Osteocyte (in vitro differentiated cells): Measurements from ENCODE around the gene ADAM29. TPM values are rescaled to one million over a fixed set of nuclear protein-coding genes. Genes with fewer than 3 reads are reported as not detected.

Experiments used
- DNase-seq: peaks from one replicate; pipeline ENCODE4 v3.0.0; 2021; ENCODE audit warnings: mixed read lengths; ENCODE audit not compliant: unreplicated experiment; ENCODE audit errors: extremely low spot score
- H3K27ac Mint-ChIP-seq: one replicate; pipeline ENCODE4 v1.8.0; 2021; ENCODE audit warnings: mild to moderate bottlenecking, mixed read lengths; ENCODE audit not compliant: unreplicated experiment
- H3K27me3 Mint-ChIP-seq: one replicate; pipeline ENCODE4 v1.8.0; 2021; ENCODE audit warnings: mixed read lengths; ENCODE audit not compliant: unreplicated experiment
- H3K36me3 Mint-ChIP-seq: one replicate; pipeline ENCODE4 v1.8.0; 2021; ENCODE audit warnings: mixed read lengths; ENCODE audit not compliant: unreplicated experiment
- H3K4me1 Mint-ChIP-seq: one replicate; pipeline ENCODE4 v1.8.0; 2021; ENCODE audit warnings: mixed read lengths; ENCODE audit not compliant: unreplicated experiment
- H3K4me3 Mint-ChIP-seq: one replicate; pipeline ENCODE4 v1.8.0; 2021; ENCODE audit warnings: mild to moderate bottlenecking, moderate library complexity, mixed read lengths; ENCODE audit not compliant: unreplicated experiment
- H3K9me3 Mint-ChIP-seq: one replicate; pipeline ENCODE4 v1.8.0; 2021; ENCODE audit warnings: mixed read lengths; ENCODE audit not compliant: unreplicated experiment
- total RNA-seq: library from RNA; stranded (reverse); gene quantifications from 2 replicates; pipeline ENCODE4 v1.2.1, GENCODE V29; 2021
- TF ChIP-seq, protein P1 (sequence below): fragments of 200-600 bp; sonication (generic); IDR thresholded peaks from 2 replicates; pipeline ENCODE4 v1.5.0; 2021; ENCODE audit warnings: antibody characterized with exemption, mild to moderate bottlenecking, moderate library complexity

The ADAM29 gene
- total RNA-seq, 1 donor from 2014 or later: not detected

DNA sequence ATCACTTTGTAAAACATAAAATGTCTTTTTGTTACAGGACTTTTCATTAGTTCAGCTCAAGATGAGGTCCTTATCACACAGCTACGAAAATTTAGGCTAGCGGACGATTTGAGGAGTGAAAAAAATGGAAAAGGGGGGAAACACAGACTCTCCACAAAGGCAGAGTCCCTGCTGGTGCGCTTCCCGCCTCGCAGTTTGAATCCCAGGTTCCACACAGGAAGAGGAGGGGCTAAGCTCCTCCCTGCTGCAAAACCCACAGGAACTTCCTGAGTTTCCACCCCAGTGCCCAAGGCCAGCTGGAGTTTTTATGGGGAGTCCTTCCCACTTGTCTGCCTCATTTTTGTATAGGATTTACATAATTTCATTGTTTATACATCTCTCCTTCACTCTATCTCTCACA, 11.2 kb downstream of the ADAM29 start:
- no peaks in the 10 kb centered on the region for H3K4me1 Mint-ChIP-seq
- H3K4me3 Mint-ChIP-seq: no peak overlapping the region
- DNase-seq: no peak
- TF ChIP-seq, protein P1, sequence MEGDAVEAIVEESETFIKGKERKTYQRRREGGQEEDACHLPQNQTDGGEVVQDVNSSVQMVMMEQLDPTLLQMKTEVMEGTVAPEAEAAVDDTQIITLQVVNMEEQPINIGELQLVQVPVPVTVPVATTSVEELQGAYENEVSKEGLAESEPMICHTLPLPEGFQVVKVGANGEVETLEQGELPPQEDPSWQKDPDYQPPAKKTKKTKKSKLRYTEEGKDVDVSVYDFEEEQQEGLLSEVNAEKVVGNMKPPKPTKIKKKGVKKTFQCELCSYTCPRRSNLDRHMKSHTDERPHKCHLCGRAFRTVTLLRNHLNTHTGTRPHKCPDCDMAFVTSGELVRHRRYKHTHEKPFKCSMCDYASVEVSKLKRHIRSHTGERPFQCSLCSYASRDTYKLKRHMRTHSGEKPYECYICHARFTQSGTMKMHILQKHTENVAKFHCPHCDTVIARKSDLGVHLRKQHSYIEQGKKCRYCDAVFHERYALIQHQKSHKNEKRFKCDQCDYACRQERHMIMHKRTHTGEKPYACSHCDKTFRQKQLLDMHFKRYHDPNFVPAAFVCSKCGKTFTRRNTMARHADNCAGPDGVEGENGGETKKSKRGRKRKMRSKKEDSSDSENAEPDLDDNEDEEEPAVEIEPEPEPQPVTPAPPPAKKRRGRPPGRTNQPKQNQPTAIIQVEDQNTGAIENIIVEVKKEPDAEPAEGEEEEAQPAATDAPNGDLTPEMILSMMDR: no peak
- H3K27me3 Mint-ChIP-seq: peaks cover 13% of the 10 kb centered on the region
- H3K9me3 Mint-ChIP-seq: no peaks in the 10 kb centered on the region
- no peak overlapping the region for H3K27ac Mint-ChIP-seq
- no peaks in the 10 kb centered on the region for H3K36me3 Mint-ChIP-seq

DNA sequence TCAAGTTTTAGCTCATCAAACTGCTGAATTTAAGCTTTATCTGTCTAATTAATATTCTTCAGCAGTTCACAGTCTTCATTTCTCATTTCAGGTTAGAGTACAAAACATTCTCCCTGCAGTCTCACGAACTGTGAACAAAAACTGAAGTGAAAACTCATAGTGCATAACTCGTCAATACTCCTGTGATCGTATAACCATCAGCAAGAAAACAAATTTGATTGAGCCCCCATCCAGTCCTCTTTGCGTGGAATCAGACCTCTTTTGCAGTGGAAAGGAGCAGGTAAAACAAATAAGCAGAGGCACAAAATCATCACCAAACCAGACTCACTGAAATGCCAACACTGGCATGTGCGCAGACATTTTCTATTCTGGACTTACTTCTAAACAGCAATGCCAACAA, 12.7 kb downstream of the ADAM29 start:
- H3K9me3 Mint-ChIP-seq: no peaks in the 10 kb centered on the region
- H3K36me3 Mint-ChIP-seq: no peaks in the 10 kb centered on the region
- DNase-seq: no peak
- H3K4me1 Mint-ChIP-seq: no peaks in the 10 kb centered on the region
- TF ChIP-seq, protein P1: no peak
- H3K4me3 Mint-ChIP-seq: no peak overlapping the region
- no peak overlapping the region for H3K27ac Mint-ChIP-seq
- peaks cover 11% of the 10 kb centered on the region for H3K27me3 Mint-ChIP-seq

DNA sequence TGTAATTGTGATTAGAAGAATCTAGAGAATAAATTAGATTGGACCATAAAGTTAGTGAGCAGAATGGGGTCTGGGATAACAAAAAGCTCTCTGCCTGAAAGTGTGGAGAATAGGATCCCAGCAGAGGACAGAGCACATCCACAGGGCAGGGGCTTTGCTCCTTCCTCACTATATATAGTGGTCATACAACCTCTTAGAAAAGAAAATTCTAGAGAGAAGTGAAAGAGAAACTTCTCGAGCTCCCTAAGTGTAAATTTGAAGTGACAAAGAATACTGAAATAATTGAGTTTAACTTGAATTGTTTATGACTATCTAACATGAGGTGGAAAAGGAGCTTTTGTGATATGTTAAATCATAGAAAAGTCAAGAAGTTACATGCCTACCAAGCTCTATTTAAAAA, 14.9 kb downstream of the ADAM29 start:
- no peak for DNase-seq
- TF ChIP-seq, protein P1: no peak
- H3K36me3 Mint-ChIP-seq: no peaks in the 10 kb centered on the region
- no peak overlapping the region for H3K27ac Mint-ChIP-seq
- H3K9me3 Mint-ChIP-seq: no peaks in the 10 kb centered on the region
- H3K4me3 Mint-ChIP-seq: no peak overlapping the region
- H3K4me1 Mint-ChIP-seq: no peaks in the 10 kb centered on the region
- H3K27me3 Mint-ChIP-seq: peaks cover 19% of the 10 kb centered on the region

DNA sequence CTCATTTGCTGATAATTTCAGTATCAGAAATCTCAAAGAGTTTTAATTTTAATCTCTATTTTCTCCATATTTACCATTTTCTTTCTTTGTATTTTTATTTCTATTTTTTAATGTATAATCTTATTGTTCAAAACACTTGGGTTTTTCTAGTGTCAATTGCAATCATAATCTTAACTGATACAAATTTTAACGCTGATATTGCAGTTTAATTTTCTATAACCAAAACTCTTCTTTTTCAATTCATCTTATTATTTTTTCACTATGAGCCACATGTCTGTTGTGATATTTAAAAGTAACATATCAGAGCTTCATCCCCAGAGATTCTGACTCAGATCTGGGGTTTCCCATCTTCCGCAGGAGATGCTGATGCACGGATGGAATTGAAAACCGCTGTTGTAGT, 16.2 kb downstream of the ADAM29 start:
- Mint-ChIP-seq H3K4me1 (no peaks in the 10 kb centered on the region), H3K4me3 (no peak overlapping the region), H3K27ac (no peak overlapping the region), H3K36me3 (no peaks in the 10 kb centered on the region), H3K27me3 (peaks cover 28% of the 10 kb centered on the region), H3K9me3 (no peaks in the 10 kb centered on the region)
- DNase-seq: no peak
- TF ChIP-seq, protein P1: no peak

DNA sequence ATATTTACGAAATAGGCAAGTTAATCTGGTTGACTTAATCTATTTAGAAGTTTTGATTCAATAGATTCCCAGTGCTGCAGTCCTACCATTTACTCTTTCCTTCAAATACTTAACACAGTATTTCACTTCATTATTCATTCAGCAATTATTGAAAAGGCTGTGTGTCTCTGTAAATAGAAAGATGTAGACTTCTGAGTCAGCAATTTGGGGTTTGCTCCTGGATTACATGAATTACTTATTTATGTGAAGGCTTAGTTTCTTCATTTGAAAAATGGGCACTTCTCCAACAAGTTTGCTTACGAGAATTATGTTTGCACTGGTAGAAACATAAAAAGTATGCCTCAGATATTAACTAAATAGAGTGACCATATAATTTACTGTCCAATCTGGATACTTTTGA, 17.4 kb downstream of the ADAM29 start:
- no peak for DNase-seq
- Mint-ChIP-seq H3K4me3 (no peak overlapping the region), H3K36me3 (no peaks in the 10 kb centered on the region), H3K4me1 (no peaks in the 10 kb centered on the region), H3K27me3 (peaks cover 32% of the 10 kb centered on the region), H3K9me3 (no peaks in the 10 kb centered on the region), H3K27ac (no peak overlapping the region)
- TF ChIP-seq, protein P1: no peak
